Suprapubic skin (tissue), 4 donors: ENCODE measurements around the gene CDK12.

Experiments used
- POLR2A ChIP-seq, 2 donors: fragments of 450-650 bp; IDR thresholded peaks; one replicate each; pipeline ENCODE4 v1.6.1; 2017; ENCODE audit warnings: antibody characterized with exemption in 2 of 2, mild to moderate bottlenecking in 2 of 2, moderate library complexity in 2 of 2
- POLR2AphosphoS5 ChIP-seq, 3 donors: sonication (generic); formaldehyde crosslinking; IDR thresholded peaks; one replicate each; pipeline ENCODE4 v1.6.1; 2017; ENCODE audit warnings: antibody characterized with exemption in 3 of 3
- TF ChIP-seq, protein P1 (sequence below), 2 donors: fragments of 200-600 bp in 1 of 2; fragments of 450-650 bp in 1 of 2; sonication (generic) in 1 of 2; IDR thresholded peaks; one replicate each; pipeline ENCODE4 v1.5.1; 2016 to 2019; ENCODE audit warnings: antibody characterized with exemption in 2 of 2, mild to moderate bottlenecking in 1 of 2, moderate library complexity in 1 of 2

DNA sequence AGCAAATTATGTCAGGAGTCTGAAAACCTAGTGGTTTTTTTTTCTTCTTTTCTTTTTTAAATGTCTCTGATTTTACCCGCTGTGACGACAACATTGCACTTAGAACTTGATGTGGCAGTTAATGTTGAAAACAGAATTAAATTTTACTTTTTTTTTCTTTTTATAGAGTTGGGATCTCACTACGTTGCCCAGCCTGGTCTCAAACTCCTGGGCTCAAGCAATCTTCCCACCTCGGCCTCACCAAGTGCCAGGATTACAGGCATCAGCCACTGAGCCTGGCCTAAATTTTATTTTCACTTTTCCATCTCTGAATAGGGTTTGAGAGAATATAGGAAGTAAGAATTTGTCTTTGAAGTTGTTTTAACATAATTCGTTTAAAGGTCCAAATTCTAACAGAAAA, 52.6 kb downstream of the CDK12 start:
- no peak for TF ChIP-seq POLR2A (IDR thresholded peaks at IDR 0.05)
- TF ChIP-seq, protein P1, sequence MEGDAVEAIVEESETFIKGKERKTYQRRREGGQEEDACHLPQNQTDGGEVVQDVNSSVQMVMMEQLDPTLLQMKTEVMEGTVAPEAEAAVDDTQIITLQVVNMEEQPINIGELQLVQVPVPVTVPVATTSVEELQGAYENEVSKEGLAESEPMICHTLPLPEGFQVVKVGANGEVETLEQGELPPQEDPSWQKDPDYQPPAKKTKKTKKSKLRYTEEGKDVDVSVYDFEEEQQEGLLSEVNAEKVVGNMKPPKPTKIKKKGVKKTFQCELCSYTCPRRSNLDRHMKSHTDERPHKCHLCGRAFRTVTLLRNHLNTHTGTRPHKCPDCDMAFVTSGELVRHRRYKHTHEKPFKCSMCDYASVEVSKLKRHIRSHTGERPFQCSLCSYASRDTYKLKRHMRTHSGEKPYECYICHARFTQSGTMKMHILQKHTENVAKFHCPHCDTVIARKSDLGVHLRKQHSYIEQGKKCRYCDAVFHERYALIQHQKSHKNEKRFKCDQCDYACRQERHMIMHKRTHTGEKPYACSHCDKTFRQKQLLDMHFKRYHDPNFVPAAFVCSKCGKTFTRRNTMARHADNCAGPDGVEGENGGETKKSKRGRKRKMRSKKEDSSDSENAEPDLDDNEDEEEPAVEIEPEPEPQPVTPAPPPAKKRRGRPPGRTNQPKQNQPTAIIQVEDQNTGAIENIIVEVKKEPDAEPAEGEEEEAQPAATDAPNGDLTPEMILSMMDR (IDR thresholded peaks at IDR 0.05), result no peak
- TF ChIP-seq POLR2AphosphoS5 (IDR thresholded peaks at IDR 0.05), result no peak
